Endothelial cell of umbilical vein (primary cell): Measurements from ENCODE around the gene PSAP.

Experiments
- POLR2A ChIP-seq: IDR thresholded peaks from 2 replicates; pipeline ENCODE4 v1.6.1; 2012; ENCODE audit warnings: low read depth, mild to moderate bottlenecking, control low read depth, low read length
- TF ChIP-seq, protein P1 (sequence below), 2 donors: IDR thresholded peaks; 1 replicate in 1 of 2; 2 replicates in 1 of 2; pipeline ENCODE4 v1.5.1; 2011; ENCODE audit warnings: low read length in 2 of 2, mild to moderate bottlenecking in 2 of 2, moderate library complexity in 2 of 2, control low read depth in 1 of 2, inconsistent platforms in 1 of 2, low read depth in 1 of 2; ENCODE audit not compliant: insufficient read depth in 1 of 2; ENCODE audit errors: extremely low read depth in 1 of 2

DNA sequence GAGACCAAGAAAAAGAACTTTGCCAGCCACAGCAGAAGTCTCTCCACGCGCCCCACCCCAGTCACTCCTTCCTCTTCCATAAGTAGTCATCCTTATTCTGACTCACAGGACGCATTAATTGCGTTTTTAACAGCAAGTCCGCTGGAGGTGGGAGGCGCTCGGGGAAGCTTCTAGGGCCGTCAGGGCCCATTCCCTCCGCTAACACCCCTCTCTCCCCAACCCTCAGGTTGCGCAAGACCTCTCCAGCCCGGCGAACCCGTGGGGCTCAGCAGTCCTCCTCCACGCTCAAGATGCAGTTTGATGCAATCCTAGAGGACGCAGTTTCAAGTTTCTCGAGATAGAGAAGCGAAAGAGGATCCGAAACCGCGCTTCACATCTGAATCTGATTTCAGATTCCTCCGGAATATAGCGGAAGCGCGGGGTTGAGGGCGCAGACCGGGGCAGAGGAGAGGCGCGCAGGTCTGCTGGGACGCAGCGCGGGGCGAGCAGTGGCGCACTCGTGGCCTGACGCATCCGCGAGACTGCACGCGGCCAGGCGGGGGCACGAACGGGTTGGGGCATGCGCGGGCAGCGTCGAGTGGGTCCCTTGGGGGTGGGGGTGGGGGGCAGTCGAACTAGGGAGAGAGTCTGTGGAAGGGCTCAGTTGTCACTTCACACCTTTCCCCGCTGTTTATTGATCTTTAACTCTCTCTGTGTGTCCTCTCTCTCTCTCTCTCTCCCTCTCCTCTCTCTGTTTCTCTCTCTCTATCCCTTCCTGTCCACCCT lies 37.8 kb upstream of the PSAP start:
- TF ChIP-seq, protein P1, sequence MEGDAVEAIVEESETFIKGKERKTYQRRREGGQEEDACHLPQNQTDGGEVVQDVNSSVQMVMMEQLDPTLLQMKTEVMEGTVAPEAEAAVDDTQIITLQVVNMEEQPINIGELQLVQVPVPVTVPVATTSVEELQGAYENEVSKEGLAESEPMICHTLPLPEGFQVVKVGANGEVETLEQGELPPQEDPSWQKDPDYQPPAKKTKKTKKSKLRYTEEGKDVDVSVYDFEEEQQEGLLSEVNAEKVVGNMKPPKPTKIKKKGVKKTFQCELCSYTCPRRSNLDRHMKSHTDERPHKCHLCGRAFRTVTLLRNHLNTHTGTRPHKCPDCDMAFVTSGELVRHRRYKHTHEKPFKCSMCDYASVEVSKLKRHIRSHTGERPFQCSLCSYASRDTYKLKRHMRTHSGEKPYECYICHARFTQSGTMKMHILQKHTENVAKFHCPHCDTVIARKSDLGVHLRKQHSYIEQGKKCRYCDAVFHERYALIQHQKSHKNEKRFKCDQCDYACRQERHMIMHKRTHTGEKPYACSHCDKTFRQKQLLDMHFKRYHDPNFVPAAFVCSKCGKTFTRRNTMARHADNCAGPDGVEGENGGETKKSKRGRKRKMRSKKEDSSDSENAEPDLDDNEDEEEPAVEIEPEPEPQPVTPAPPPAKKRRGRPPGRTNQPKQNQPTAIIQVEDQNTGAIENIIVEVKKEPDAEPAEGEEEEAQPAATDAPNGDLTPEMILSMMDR (IDR thresholded peaks at IDR 0.05; ENCODE audit: extremely low read depth in 1 of 2, insufficient read depth in 1 of 2, low read depth in 1 of 2, low read length in 2 of 2): peak in 1 of 2 donors; percentile 22
- TF ChIP-seq POLR2A: no peak
